ENCODE measurements around the gene CFAP65. TPM values are rescaled to one million over a fixed set of nuclear protein-coding genes. Genes with fewer than 3 reads are reported as not detected.

CFAP65 gene
- total RNA-seq, 4 donors from 2014 or later: under 0.01 to 1.3 (median 0.78) TPM; not detected in 1

DNA sequence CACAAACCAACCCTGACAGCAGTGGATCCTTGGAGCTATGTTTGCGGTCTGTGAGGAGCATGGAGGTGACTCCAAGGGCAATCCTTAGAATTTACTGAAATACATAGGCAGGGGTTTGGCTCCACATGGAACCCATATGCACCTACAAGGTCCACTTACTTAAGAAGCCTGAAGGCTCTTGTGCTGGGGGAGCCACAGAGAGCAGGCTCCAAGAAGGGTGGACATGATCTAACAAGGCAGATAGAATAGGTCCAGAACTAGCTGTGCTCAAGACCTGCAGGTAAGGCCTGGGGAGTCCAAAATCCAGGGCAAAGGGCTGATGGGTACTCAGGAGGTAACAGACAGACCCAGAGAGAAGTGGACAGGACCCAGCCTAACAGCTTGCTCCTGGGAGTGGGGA, 83.0 kb downstream of the CFAP65 start:
- Histone ChIP-seq H3K4me1 (peaks cover 0 to 22% of the 10 kb centered on the region in 2 donors), H3K27ac (no peak overlapping the region), H3K9me3 (no peaks in the 10 kb centered on the region), H3K27me3 (peaks cover 43% of the 10 kb centered on the region), H3K36me3 (no peaks in the 10 kb centered on the region), H3K4me3 (replicated peaks in 1 of 3) (no peak overlapping the region)
- intact Hi-C loops (cut with DNase I): no loop called here
- 100% methylated on average over 1 of the region's 1 CpG for WGBS, 2 donors
- no peak for TF ChIP-seq POLR2A (IDR thresholded peaks at IDR 0.05)
- TF ChIP-seq, protein P1, sequence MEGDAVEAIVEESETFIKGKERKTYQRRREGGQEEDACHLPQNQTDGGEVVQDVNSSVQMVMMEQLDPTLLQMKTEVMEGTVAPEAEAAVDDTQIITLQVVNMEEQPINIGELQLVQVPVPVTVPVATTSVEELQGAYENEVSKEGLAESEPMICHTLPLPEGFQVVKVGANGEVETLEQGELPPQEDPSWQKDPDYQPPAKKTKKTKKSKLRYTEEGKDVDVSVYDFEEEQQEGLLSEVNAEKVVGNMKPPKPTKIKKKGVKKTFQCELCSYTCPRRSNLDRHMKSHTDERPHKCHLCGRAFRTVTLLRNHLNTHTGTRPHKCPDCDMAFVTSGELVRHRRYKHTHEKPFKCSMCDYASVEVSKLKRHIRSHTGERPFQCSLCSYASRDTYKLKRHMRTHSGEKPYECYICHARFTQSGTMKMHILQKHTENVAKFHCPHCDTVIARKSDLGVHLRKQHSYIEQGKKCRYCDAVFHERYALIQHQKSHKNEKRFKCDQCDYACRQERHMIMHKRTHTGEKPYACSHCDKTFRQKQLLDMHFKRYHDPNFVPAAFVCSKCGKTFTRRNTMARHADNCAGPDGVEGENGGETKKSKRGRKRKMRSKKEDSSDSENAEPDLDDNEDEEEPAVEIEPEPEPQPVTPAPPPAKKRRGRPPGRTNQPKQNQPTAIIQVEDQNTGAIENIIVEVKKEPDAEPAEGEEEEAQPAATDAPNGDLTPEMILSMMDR (IDR thresholded peaks at IDR 0.05): no peak
- no peak for DNase-seq

DNA sequence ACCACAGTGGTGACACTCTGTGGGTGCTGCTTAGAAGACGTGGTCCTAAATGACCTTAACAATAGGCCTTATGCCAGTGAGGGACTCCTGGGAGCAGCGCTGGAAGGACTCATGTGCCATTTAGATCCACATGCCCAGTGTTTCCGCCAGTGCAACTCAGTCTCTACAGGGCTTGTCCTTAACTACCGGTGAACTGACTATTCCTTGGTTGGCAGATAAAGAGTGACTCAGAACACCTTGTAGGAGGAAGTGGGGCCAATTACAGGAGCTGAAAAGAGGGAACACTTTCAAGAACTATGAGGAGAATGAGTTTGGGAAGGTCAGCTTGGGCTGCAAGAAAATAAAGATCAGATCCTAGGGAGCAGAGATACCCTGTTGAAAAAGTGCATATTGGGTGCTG, 83.6 kb downstream of the CFAP65 start:
- Histone ChIP-seq H3K36me3 (no peaks in the 10 kb centered on the region), H3K9me3 (no peaks in the 10 kb centered on the region), H3K27ac (no peak overlapping the region), H3K4me3 (replicated peaks in 1 of 3) (no peak overlapping the region), H3K4me1 (peaks cover 0 to 17% of the 10 kb centered on the region in 2 donors), H3K27me3 (peaks cover 38% of the 10 kb centered on the region)
- WGBS, 2 donors: 80 to 82% methylated on average over 4 of the region's 4 CpGs
- intact Hi-C loops (cut with DNase I): no loop called here
- DNase-seq: no peak
- no peak for TF ChIP-seq POLR2A (IDR thresholded peaks at IDR 0.05)
- TF ChIP-seq, protein P1 (IDR thresholded peaks at IDR 0.05): no peak

DNA sequence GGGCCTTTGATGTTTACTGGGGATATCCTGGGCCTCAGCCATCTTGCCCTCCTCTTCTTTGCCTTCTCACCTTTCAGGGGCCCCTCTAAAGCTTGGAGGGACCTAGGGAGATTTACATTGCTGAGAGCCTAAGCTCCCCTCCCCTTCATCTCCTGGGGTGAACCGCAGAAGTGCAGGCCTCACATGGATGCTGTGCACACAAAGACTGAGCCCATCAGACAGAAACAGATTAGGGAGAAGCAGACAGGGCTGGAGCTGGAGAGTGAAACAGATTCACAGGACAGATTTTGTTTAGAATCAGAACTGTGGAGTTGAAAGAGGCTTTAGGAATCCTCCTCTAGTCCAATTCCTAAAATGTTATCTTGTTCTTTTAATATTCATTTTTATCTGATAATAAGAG, 85.3 kb downstream of the CFAP65 start:
- peaks cover 22% of the 10 kb centered on the region for H3K27me3 ChIP-seq
- no peak overlapping the region for H3K27ac ChIP-seq
- intact Hi-C loops (cut with DNase I): no loop called here
- DNase-seq: no peak
- peaks cover 0 to 17% of the 10 kb centered on the region in 2 donors for H3K4me1 ChIP-seq
- H3K36me3 ChIP-seq: no peaks in the 10 kb centered on the region
- no peaks in the 10 kb centered on the region for H3K9me3 ChIP-seq
- no peak overlapping the region for H3K4me3 ChIP-seq (replicated peaks in 1 of 3)
- TF ChIP-seq, protein P1 (IDR thresholded peaks at IDR 0.05): no peak
- no peak for TF ChIP-seq POLR2A (IDR thresholded peaks at IDR 0.05)
- WGBS, 2 donors: 50% methylated on average over 1 of the region's 1 CpG

DNA sequence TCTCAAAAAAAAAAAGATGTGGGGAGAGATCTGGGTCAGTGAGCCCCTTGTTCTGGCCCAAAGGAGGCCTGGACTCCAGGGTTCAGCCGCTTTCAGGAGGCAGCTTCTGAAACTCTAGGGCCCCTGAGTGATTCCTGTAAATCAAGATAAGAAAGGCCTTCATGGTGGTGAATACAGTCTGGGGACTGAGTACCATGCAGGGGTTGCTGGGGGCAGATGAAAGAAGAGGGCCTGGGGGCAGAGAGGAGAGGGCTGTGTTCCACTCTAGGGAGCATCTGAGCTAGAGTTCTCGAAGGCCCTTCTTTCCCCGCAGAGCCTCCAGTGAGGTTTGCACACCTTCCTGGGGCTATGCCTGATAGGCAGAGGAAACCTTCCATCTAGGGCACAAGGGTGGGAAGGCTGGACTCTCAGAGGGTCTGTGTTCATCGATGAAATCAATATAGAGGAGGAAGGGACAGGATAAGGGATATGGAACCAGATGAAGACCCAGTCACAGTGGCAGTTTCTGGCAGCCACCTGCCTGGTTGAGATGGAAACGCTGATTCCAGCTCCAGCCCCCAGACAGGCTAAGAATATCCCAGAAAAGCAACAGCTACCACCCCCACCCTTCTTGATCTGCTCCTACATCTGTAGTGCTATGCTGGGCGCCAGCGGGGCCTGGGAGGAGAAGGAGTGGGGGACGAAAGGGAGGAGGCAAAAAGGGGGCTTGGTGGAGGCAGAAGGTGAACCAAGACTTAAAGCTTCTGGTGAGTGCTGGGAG, 86.6 kb downstream of the CFAP65 start:
- Histone ChIP-seq H3K4me1 (peaks cover 0 to 6% of the 10 kb centered on the region in 2 donors), H3K9me3 (no peaks in the 10 kb centered on the region), H3K27me3 (peaks cover 9% of the 10 kb centered on the region), H3K27ac (no peak overlapping the region), H3K4me3 (replicated peaks in 1 of 3) (no peak overlapping the region), H3K36me3 (no peaks in the 10 kb centered on the region)
- DNase-seq: no peak
- intact Hi-C loops (cut with DNase I): no loop called here
- no peak for TF ChIP-seq POLR2A (IDR thresholded peaks at IDR 0.05)
- TF ChIP-seq, protein P1 (IDR thresholded peaks at IDR 0.05): no peak
- 79% methylated on average over 8 of the region's 8 CpGs for WGBS, 2 donors

DNA sequence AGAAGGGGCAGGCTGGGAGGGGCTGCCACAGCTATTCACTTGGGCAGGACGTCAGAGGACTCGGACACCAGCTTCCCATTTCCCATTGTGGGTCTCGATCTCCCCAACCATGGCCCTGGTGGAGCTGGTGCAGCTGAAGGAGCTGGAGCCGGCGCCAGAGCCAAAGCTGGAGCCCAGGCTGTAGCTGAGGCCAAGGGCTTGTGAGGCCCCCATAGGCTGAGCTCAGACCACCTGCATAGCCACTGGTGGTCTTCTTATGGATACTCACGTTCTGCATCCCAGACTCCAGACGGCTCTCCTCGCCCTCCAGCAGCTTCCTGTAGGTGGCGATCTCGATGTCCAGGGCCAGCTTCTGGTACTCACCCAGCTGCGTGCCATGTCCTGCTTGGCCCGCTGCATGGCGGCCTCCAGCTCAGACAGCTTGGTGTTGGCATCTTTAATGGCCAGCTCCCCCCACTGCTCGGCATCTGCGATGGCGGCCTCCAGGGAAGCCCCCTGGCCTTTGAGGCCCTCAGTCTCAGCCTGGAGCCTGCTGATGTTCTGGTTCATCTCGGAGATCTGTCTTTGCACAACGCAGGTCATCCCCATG, 87.9 kb downstream of the CFAP65 start:
- no peak for DNase-seq
- H3K4me3 ChIP-seq (replicated peaks in 1 of 3): no peak overlapping the region

More for the DNA sequence above, 87.9 kb downstream of the CFAP65 start:
- H3K36me3 ChIP-seq: no peaks in the 10 kb centered on the region
- H3K27me3 ChIP-seq: no peaks in the 10 kb centered on the region
- H3K27ac ChIP-seq: no peak overlapping the region
- TF ChIP-seq POLR2A (IDR thresholded peaks at IDR 0.05): no peak
- TF ChIP-seq, protein P1 (IDR thresholded peaks at IDR 0.05): no peak
- no peaks in the 10 kb centered on the region for H3K4me1 ChIP-seq
- H3K9me3 ChIP-seq: no peaks in the 10 kb centered on the region
- WGBS, 2 donors: 57 to 66% methylated on average over 11 to 12 of the region's 18 CpGs
- intact Hi-C loops (cut with DNase I): no loop called here
